Right lobe of liver (tissue), 6 donors: Measurements from ENCODE around the gene CRIP1. TPM values are rescaled to one million over a fixed set of nuclear protein-coding genes. Genes with fewer than 3 reads are reported as not detected.

Experiments
- ATAC-seq, 4 donors: fragments of 200-7000 bp; cut with Tn5 transposase; one replicate each; pipeline ENCODE4 v1.9.1; 2020; ENCODE audit warnings: mild to moderate bottlenecking in 4 of 4, moderate library complexity in 4 of 4
- DNase-seq, 3 donors: peaks; one replicate each; pipeline ENCODE4 v3.0.0-alpha.2; 2020
- H3K27ac ChIP-seq, 3 donors: fragments of 200-600 bp; one replicate each; pipeline ENCODE4 v1.8.0; 2022
- H3K27me3 ChIP-seq, 2 donors: fragments of 200-600 bp; one replicate each; pipeline ENCODE4 v1.8.0; 2022
- H3K36me3 ChIP-seq, 4 donors: fragments of 200-600 bp; sonication (generic) in 1 of 4; one replicate each; pipeline versions ENCODE4 v1.5.1 to v1.8.0; 2017 to 2022; ENCODE audit warnings: control low read depth in 1 of 4
- H3K4me1 ChIP-seq, 4 donors: fragments of 200-600 bp; sonication (generic) in 1 of 4; one replicate each; pipeline versions ENCODE4 v1.5.1 to v1.8.0; 2017 to 2022; ENCODE audit warnings: control low read depth in 1 of 4
- H3K4me3 ChIP-seq, 3 donors: fragments of 200-600 bp; one replicate each; pipeline ENCODE4 v1.8.0; 2022
- H3K9me3 ChIP-seq, 4 donors: fragments of 200-600 bp; sonication (generic) in 1 of 4; one replicate each; pipeline versions ENCODE4 v1.5.1 to v1.8.0; 2017 to 2022; ENCODE audit warnings: control low read depth in 1 of 4
- POLR2A ChIP-seq: fragments of 450-650 bp; IDR thresholded peaks from one replicate; pipeline ENCODE4 v1.6.1; 2017; ENCODE audit warnings: antibody characterized with exemption, mild to moderate bottlenecking
- WGBS: methylation state at CpG from one replicate; pipeline ENCODE4 v1.1.6; 2018; ENCODE audit warnings: low coverage, low lambda C conversion rate; ENCODE audit not compliant: insufficient coverage; ENCODE audit errors: missing lambda C conversion rate; 5-methylcytosine and 5-hydroxymethylcytosine counted together
- intact Hi-C, 2 donors: fragments of 100-400 bp; cut with DNase I; formaldehyde crosslinking; loops; one replicate each; pipeline versions ENCODE4 v1.11.2 to v1.14.1; 2022
- total RNA-seq, 6 experiments: library from RNA; depleted of rRNA in 2 of 6; stranded (reverse); fragments of >200 nt in 2 of 6; fragmentation: NEBNext Ultra II Directional in 3 of 6; extraction: Animal tissue kit (Norgen Biotek cat#: 25700) in 3 of 6; gene quantifications; one replicate each; pipeline versions ENCODE4 v1.1.0 to v1.2.4, GENCODE V29; 2016 to 2023
- TF ChIP-seq, protein P1 (sequence below), 4 donors: fragments of 200-600 bp in 3 of 4; fragments of 450-650 bp in 1 of 4; IDR thresholded peaks; one replicate each; pipeline versions ENCODE4 v1.5.1 to v1.8.0; 2016 to 2022; ENCODE audit warnings: antibody characterized with exemption in 4 of 4, mild to moderate bottlenecking in 2 of 4
- donor health status: DM: no; HTN: yes; CAD: no.
- donor health status: DM: no; HTN: no; CAD: no.
- donor health status: DM: no; HTN: no; CAD: no.
- donor health status: DM: no; HTN: yes; CAD: no.
- donor health status: DM: no; HTN: yes; CAD: no.

The CRIP1 gene
- total RNA-seq, 6 experiments from 2014 or later: 0.79 to 5.4 (median 2.7) TPM

- Histone ChIP-seq H3K27me3 (no peaks in the 10 kb centered on the region), H3K36me3 (no peaks in the 10 kb centered on the region), H3K9me3 (no peaks in the 10 kb centered on the region), H3K4me3 (no peak overlapping the region), H3K27ac (no peak overlapping the region), H3K4me1 (no peaks in the 10 kb centered on the region)
- 54% methylated on average over 21 of the region's 21 CpGs for WGBS
- intact Hi-C loops: loop anchor here in 1 of 2 donors (5.0 kb wide), 1 partner anchor 167 kb away; no protein-coding TSS in a partner anchor
- DNase-seq (no peak), ATAC-seq (no peak)
- TF ChIP-seq POLR2A: no peak
- TF ChIP-seq, protein P1, sequence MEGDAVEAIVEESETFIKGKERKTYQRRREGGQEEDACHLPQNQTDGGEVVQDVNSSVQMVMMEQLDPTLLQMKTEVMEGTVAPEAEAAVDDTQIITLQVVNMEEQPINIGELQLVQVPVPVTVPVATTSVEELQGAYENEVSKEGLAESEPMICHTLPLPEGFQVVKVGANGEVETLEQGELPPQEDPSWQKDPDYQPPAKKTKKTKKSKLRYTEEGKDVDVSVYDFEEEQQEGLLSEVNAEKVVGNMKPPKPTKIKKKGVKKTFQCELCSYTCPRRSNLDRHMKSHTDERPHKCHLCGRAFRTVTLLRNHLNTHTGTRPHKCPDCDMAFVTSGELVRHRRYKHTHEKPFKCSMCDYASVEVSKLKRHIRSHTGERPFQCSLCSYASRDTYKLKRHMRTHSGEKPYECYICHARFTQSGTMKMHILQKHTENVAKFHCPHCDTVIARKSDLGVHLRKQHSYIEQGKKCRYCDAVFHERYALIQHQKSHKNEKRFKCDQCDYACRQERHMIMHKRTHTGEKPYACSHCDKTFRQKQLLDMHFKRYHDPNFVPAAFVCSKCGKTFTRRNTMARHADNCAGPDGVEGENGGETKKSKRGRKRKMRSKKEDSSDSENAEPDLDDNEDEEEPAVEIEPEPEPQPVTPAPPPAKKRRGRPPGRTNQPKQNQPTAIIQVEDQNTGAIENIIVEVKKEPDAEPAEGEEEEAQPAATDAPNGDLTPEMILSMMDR (IDR thresholded peaks at IDR 0.05): no peak
Observed at GRCh38 chr14:105533811-105534498, 47.3 kb downstream of the CRIP1 start.

GRCh38 chr14:105534586-105534985, 47.9 kb downstream of the CRIP1 start:
- intact Hi-C loops: loop anchor here in 1 of 2 donors (5.0 kb wide), 1 partner anchor 167 kb away; no protein-coding TSS in a partner anchor
- no peaks in the 10 kb centered on the region for H3K9me3 ChIP-seq
- no peaks in the 10 kb centered on the region for H3K36me3 ChIP-seq
- H3K27me3 ChIP-seq: no peaks in the 10 kb centered on the region
- no peak overlapping the region for H3K27ac ChIP-seq
- WGBS: 16% methylated on average over 5 of the region's 13 CpGs
- no peak overlapping the region for H3K4me3 ChIP-seq
- H3K4me1 ChIP-seq: no peaks in the 10 kb centered on the region
- ATAC-seq: no peak
- TF ChIP-seq POLR2A: no peak
- TF ChIP-seq, protein P1 (IDR thresholded peaks at IDR 0.05): no peak
- no peak for DNase-seq

DNA sequence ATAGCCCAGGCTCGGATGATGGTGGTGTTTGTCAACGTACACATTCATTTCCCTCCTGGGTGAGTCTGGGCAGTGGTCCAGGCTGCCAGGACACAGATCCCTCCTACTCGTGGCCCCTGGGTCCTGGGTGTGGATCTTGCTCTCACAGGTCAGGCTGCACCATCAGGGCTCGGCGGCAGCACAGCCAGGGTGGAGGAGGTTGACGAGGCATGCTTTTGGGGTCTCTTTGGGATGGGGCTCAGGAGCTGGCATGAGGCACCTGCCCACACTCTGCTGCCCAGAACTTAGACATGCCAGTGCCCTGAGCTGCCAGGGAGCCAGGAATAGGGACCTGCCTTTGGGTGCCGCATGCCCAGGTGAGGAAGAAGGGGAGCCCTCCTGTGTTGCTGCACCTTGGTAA, 49.4 kb downstream of the CRIP1 start:
- WGBS: no CpG with 5 or more reads among the region's 7 CpGs
- Histone ChIP-seq H3K9me3 (no peaks in the 10 kb centered on the region), H3K4me1 (no peaks in the 10 kb centered on the region), H3K27me3 (no peaks in the 10 kb centered on the region), H3K4me3 (no peak overlapping the region), H3K36me3 (no peaks in the 10 kb centered on the region), H3K27ac (no peak overlapping the region)
- DNase-seq (peak in 1 of 3 donors; percentile 39), ATAC-seq (no peak)
- intact Hi-C loops: no loop called here
- TF ChIP-seq POLR2A: no peak
- TF ChIP-seq, protein P1 (IDR thresholded peaks at IDR 0.05): no peak

DNA sequence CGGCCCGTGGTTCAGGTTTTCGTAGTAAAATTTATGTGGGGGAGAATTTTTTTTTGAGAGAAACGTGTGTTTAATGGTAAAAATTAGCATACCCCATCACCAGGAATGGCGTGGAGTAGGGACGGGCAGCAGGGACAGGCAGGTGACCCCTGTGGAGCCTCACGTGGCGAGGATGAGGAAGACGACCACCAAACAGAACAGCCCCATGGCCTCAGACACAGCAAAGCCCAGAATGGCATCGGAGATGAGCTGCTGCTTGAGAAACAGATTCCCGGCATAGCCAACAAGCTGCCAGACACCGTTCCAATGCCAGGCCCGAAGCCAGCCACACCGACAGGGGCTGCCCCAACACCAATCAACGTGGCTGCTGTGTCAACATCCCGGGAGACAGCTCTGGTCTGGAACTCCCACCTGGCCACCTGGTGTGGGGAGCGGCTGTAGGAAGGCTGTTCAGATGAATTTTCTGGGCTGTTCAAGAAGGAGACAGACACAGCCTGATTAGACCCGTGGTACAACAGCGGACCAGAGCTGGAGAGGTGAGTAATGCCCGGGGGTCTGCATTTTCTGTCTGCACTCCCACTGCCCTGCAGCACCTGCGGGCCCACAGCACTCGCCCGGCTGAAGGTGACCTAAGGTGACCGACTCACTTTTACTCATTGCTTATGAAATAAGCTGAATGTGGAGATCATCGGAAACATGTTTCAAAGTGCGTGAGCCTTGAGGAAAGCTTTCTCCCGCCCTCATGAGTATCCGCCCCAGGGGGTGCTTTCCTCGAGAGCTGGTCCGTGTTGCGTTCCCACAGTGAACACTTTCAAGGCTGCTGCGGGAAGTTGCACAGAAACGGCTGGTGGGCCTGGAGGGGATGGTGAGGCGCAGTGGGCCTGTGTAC, 50.2 kb downstream of the CRIP1 start:
- Histone ChIP-seq H3K27ac (no peak overlapping the region), H3K4me3 (no peak overlapping the region), H3K9me3 (no peaks in the 10 kb centered on the region), H3K36me3 (no peaks in the 10 kb centered on the region), H3K27me3 (no peaks in the 10 kb centered on the region), H3K4me1 (no peaks in the 10 kb centered on the region)
- intact Hi-C loops: no loop called here
- ATAC-seq (no peak), DNase-seq (peak in 1 of 3 donors; percentile 41)
- no peak for TF ChIP-seq POLR2A
- TF ChIP-seq, protein P1 (IDR thresholded peaks at IDR 0.05): no peak
- WGBS: 55% methylated on average over 24 of the region's 34 CpGs
